H1 (cell line): ENCODE results near the gene ZDHHC11B.
"Not testable (repeated sequence)": the region's sequence is repeated elsewhere in the genome, so short reads cannot be mapped to it uniquely, and the experiment has no call there.

Source experiments
- CHD1 ChIP-seq: IDR thresholded peaks from 2 replicates; pipeline ENCODE4 v1.6.1; 2012; ENCODE audit warnings: low read depth, low read length, improper control_type of control experiment
- CTCF ChIP-seq, 3 experiments: IDR thresholded peaks; 1 replicate in 2 of 3; 2 replicates in 1 of 3; pipeline versions ENCODE4 v1.5.1 to v1.6.1; 2011; ENCODE audit warnings: low read length in 3 of 3, mild to moderate bottlenecking in 3 of 3, inconsistent platforms in 2 of 3, low read depth in 1 of 3, moderate library complexity in 1 of 3; ENCODE audit not compliant: insufficient read depth in 1 of 3; ENCODE audit errors: control extremely low read depth in 1 of 3
- GABPA ChIP-seq: IDR thresholded peaks from 2 replicates; pipeline ENCODE4 v1.6.1; 2011; ENCODE audit warnings: mild to moderate bottlenecking, low read length, moderate library complexity, borderline replicate concordance; ENCODE audit not compliant: insufficient read depth
- HDAC2 ChIP-seq, 2 experiments: fragments of 300-600 bp in 1 of 2; sonication (generic) in 1 of 2; IDR thresholded peaks; 2 replicates each; pipeline ENCODE4 v1.6.1; 2011 to 2012; ENCODE audit warnings: low read depth in 2 of 2, low read length in 2 of 2, mild to moderate bottlenecking in 2 of 2, moderate library complexity in 2 of 2, borderline replicate concordance in 1 of 2, inconsistent platforms in 1 of 2
- KDM5A ChIP-seq: fragments of 200-600 bp; IDR thresholded peaks from 2 replicates; pipeline ENCODE4 v1.7.1; 2012; ENCODE audit warnings: mild to moderate bottlenecking, low read length, inconsistent platforms, mixed read lengths
- PHF8 ChIP-seq: fragments of 200-600 bp; sonication (generic); conservative IDR thresholded peaks from 2 replicates; pipeline ENCODE4 v1.7.1; 2012; ENCODE audit warnings: low read depth, mild to moderate bottlenecking, inconsistent platforms, low read length, moderate library complexity
- POLR2A ChIP-seq, 2 experiments: IDR thresholded peaks; 1 replicate in 1 of 2; 2 replicates in 1 of 2; pipeline ENCODE4 v1.6.1; 2011; ENCODE audit warnings: low read depth in 2 of 2, low read length in 2 of 2, mild to moderate bottlenecking in 2 of 2; ENCODE audit errors: control extremely low read depth in 1 of 2
- RAD21 ChIP-seq, 2 experiments: IDR thresholded peaks in 1 of 2; conservative IDR thresholded peaks in 1 of 2; 2 replicates each; pipeline ENCODE4 v1.6.1; 2011; ENCODE audit warnings: low read depth in 2 of 2, low read length in 2 of 2, improper control_type of control experiment in 1 of 2, inconsistent platforms in 1 of 2, mild to moderate bottlenecking in 1 of 2, moderate library complexity in 1 of 2
- RFX5 ChIP-seq: IDR thresholded peaks from 2 replicates; pipeline ENCODE4 v1.6.1; 2011; ENCODE audit warnings: low read depth, low read length, improper control_type of control experiment, borderline replicate concordance
- SIX5 ChIP-seq: IDR thresholded peaks from 2 replicates; pipeline ENCODE4 v1.6.1; 2011; ENCODE audit warnings: mild to moderate bottlenecking, low read depth, low read length
- TAF1 ChIP-seq: IDR thresholded peaks from 2 replicates; pipeline ENCODE4 v1.6.1; 2011; ENCODE audit warnings: mild to moderate bottlenecking, low read depth, low read length
- TF ChIP-seq, protein P1 (sequence below): IDR thresholded peaks from 2 replicates; pipeline ENCODE4 v1.6.1; 2011; ENCODE audit warnings: low read length, improper control_type of control experiment
- TF ChIP-seq, protein P2 (sequence below): IDR thresholded peaks from 2 replicates; pipeline ENCODE4 v1.6.1; 2012; ENCODE audit warnings: inconsistent platforms

GRCh38 chr5:682216-682615 is 102.3 kb downstream of the ZDHHC11B start:
- not testable (repeated sequence) for TF ChIP-seq RFX5; TAF1; CTCF (IDR thresholded peaks at IDR 0.05; ENCODE audit: control extremely low read depth in 1 of 3, insufficient read depth in 1 of 3, low read depth in 1 of 3, low read length in 3 of 3); POLR2A (IDR thresholded peaks at IDR 0.05; ENCODE audit: control extremely low read depth in 1 of 2, low read depth in 2 of 2, low read length in 2 of 2); CHD1; HDAC2 (IDR thresholded peaks at IDR 0.05; ENCODE audit: borderline replicate concordance in 1 of 2, low read depth in 2 of 2, low read length in 2 of 2); RAD21 (IDR thresholded peaks at IDR 0.05 in 1 of 2, conservative IDR thresholded peaks at IDR 0.05 in 1 of 2; ENCODE audit: low read depth in 2 of 2, low read length in 2 of 2); SIX5; GABPA; KDM5A; PHF8
- TF ChIP-seq, protein P1, sequence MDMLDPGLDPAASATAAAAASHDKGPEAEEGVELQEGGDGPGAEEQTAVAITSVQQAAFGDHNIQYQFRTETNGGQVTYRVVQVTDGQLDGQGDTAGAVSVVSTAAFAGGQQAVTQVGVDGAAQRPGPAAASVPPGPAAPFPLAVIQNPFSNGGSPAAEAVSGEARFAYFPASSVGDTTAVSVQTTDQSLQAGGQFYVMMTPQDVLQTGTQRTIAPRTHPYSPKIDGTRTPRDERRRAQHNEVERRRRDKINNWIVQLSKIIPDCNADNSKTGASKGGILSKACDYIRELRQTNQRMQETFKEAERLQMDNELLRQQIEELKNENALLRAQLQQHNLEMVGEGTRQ = not testable (repeated sequence)
- TF ChIP-seq, protein P2, sequence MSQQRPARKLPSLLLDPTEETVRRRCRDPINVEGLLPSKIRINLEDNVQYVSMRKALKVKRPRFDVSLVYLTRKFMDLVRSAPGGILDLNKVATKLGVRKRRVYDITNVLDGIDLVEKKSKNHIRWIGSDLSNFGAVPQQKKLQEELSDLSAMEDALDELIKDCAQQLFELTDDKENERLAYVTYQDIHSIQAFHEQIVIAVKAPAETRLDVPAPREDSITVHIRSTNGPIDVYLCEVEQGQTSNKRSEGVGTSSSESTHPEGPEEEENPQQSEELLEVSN = not testable (repeated sequence)
